Kidney epithelial cell (primary cell): ENCODE data around the gene EFHD2. TPM values are rescaled to one million over a fixed set of nuclear protein-coding genes. Genes with fewer than 3 reads are reported as not detected.

Experiments used
- DNase-seq: peaks from one replicate; pipeline ENCODE4 v3.0.0-alpha.2; 2010; ENCODE audit warnings: low read depth
- H3K27me3 ChIP-seq: 2 replicates; pipeline ENCODE4 v1.6.0; 2011; ENCODE audit warnings: low read length; ENCODE audit not compliant: control insufficient read depth, insufficient read depth
- H3K36me3 ChIP-seq: 2 replicates; pipeline ENCODE4 v1.5.1; 2011; ENCODE audit warnings: low read length; ENCODE audit not compliant: control insufficient read depth, insufficient read depth
- H3K4me3 ChIP-seq: 2 replicates; pipeline ENCODE4 v1.5.1; 2011; ENCODE audit warnings: low read depth, mild to moderate bottlenecking, control low read depth, low read length
- total RNA-seq: library from RNA; depleted of rRNA; stranded (reverse); fragments of >200 nt; gene quantifications from 2 replicates; pipeline ENCODE4 v1.2.3, GENCODE V29; 2015
- TF ChIP-seq, protein P1 (sequence below): IDR thresholded peaks from 2 replicates; pipeline ENCODE4 v1.5.1; 2011; ENCODE audit warnings: mild to moderate bottlenecking, moderate library complexity, low read length, control low read depth, inconsistent platforms; ENCODE audit not compliant: insufficient read depth, poor library complexity, severe bottlenecking

The EFHD2 gene
- total RNA-seq, 1 donor from 2014 or later = 54.6 TPM

DNA sequence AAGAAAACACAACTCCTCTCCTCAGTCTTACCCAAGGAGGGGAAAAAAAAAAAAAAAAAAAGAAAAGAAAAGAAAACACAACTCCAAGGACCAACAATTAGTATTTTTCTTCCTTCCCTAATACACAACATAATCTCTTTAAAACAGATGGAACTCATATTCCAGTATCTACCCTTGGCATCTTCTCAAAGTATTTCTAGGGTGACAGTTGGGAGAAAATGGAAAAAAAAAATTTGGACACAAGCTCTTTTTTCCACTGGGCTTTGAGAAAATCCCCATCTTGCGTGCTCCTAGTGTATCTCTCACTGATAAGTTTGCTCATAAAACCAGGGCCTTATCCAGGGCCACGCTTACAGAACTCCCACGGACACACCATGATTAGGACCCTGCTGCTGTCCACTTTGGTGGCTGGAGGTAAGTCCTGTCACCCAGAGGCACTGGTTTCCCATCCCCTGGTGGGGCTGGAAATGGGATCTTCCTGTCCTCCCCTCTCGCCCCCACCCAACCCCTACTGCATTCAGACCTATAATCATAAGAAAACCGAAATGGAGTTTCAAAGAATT lies 66.1 kb downstream of the EFHD2 start, which contains the start of gene CELA2B:
CELA2B (plus strand) TSS at position 353 of the 563 bp plus-strand sequence; CDS start at position 375, 22 bp downstream.
- no peak within 1 kb of the TSS for H3K4me3 ChIP-seq
- TF ChIP-seq, protein P1, sequence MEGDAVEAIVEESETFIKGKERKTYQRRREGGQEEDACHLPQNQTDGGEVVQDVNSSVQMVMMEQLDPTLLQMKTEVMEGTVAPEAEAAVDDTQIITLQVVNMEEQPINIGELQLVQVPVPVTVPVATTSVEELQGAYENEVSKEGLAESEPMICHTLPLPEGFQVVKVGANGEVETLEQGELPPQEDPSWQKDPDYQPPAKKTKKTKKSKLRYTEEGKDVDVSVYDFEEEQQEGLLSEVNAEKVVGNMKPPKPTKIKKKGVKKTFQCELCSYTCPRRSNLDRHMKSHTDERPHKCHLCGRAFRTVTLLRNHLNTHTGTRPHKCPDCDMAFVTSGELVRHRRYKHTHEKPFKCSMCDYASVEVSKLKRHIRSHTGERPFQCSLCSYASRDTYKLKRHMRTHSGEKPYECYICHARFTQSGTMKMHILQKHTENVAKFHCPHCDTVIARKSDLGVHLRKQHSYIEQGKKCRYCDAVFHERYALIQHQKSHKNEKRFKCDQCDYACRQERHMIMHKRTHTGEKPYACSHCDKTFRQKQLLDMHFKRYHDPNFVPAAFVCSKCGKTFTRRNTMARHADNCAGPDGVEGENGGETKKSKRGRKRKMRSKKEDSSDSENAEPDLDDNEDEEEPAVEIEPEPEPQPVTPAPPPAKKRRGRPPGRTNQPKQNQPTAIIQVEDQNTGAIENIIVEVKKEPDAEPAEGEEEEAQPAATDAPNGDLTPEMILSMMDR = no peak
- no peaks in the 10 kb centered on the region for H3K36me3 ChIP-seq
- H3K27me3 ChIP-seq = no peaks in the 10 kb centered on the region
- DNase-seq = no peak

DNA sequence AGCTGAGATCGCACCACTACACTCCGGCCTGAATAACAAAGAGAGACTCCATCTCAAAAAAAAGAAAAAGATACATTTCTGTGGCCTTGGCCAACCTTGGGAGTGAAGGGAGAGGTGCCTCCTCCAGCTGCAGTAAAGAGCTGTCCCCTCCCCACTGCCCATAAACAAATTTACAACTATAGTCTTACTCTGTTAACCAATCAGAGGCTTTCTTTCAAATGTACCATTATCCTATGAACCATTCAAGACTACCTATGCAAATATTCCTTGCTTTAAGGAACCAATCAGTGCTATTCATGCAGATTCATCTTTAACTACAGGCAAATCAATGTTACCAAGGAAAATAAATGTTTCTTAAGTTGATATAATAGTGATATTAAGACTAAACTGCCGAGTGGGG lies 67.2 kb downstream of the EFHD2 start:
- TF ChIP-seq, protein P1 = no peak
- no peak for DNase-seq
- H3K27me3 ChIP-seq = no peaks in the 10 kb centered on the region
- no peaks in the 10 kb centered on the region for H3K36me3 ChIP-seq
- H3K4me3 ChIP-seq = no peak overlapping the region

DNA sequence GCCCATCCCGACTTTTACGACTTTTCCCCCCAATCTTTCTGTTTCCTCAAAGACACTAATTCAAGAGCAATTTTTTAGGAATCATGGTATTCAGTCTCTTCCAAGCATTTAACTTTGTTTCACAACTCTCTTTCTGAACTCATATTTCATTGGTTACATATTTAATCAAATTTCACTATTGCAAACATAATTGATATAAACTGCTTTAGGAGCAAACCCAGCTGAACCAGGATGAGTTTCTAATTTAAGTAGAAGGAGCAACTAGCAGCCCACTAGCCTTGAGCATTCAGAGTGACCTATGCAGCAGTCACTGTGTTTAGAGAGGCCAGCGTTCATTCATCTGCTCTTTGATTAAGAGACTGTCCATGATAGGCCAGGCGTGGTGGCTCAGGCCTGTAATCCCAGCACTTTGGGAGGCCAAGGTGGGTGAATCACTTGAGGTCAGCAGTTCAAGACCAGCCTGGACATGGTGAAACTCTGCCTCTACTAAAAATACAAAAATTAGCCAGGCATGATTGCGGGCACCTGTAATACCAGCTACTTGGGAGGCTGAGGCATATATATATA lies 68.0 kb downstream of the EFHD2 start:
- Histone ChIP-seq H3K36me3 (no peaks in the 10 kb centered on the region), H3K27me3 (no peaks in the 10 kb centered on the region), H3K4me3 (no peak overlapping the region)
- TF ChIP-seq, protein P1 = no peak
- DNase-seq = no peak

Other genes with a start within 250 kb of the EFHD2 start
- 0.21 and 0.27 TPM in 2 replicates for gene FHAD1, start 162.7 kb upstream of the EFHD2 start, total RNA-seq
- gene CTRC, start 28.6 kb downstream of the EFHD2 start, total RNA-seq = not detected in 2 replicates
- gene CELA2A, start 46.8 kb downstream of the EFHD2 start, total RNA-seq = not detected in 2 replicates
- gene CELA2B, start 66.2 kb downstream of the EFHD2 start, total RNA-seq = not detected in 2 replicates
- gene CASP9, start 114.3 kb downstream of the EFHD2 start, total RNA-seq = 14.0 and 22.7 TPM in 2 replicates
- 21.7 and 31.7 TPM in 2 replicates for gene DNAJC16, start 117.0 kb downstream of the EFHD2 start, total RNA-seq
- 0.75 and 0.96 TPM in 2 replicates for gene AGMAT, start 175.2 kb downstream of the EFHD2 start, total RNA-seq
- 16.9 TPM in 2 replicates for gene DDI2, start 207.6 kb downstream of the EFHD2 start, total RNA-seq